Liver (tissue), 3 donors: ENCODE measurements around the gene RHEB.

Source experiments
- EGR1 ChIP-seq, 2 donors: IDR thresholded peaks; 2 replicates each; pipeline ENCODE4 v1.6.1; 2016 to 2018; ENCODE audit warnings: antibody characterized with exemption in 2 of 2, low read depth in 2 of 2
- FOXA1 ChIP-seq: IDR thresholded peaks from 2 replicates; pipeline ENCODE4 v1.6.1; 2016; ENCODE audit warnings: antibody characterized with exemption
- GABPA ChIP-seq, 2 donors: IDR thresholded peaks in 1 of 2; conservative IDR thresholded peaks in 1 of 2; 2 replicates each; pipeline ENCODE4 v1.6.1; 2016; ENCODE audit warnings: antibody characterized with exemption in 2 of 2, mild to moderate bottlenecking in 1 of 2, moderate library complexity in 1 of 2
- HNF4G ChIP-seq: IDR thresholded peaks from 2 replicates; pipeline ENCODE4 v1.6.1; 2016; ENCODE audit warnings: antibody characterized with exemption
- JUND ChIP-seq, 2 donors: IDR thresholded peaks; 2 replicates each; pipeline ENCODE4 v1.6.1; 2016; ENCODE audit warnings: antibody characterized with exemption in 2 of 2
- RAD21 ChIP-seq, 2 donors: IDR thresholded peaks; 2 replicates each; pipeline ENCODE4 v1.6.1; 2016; ENCODE audit warnings: antibody characterized with exemption in 2 of 2, mild to moderate bottlenecking in 2 of 2
- SP1 ChIP-seq: IDR thresholded peaks from 2 replicates; pipeline ENCODE4 v1.6.1; 2018; ENCODE audit warnings: antibody characterized with exemption, mild to moderate bottlenecking
- TAF1 ChIP-seq: conservative IDR thresholded peaks from 2 replicates; pipeline ENCODE4 v1.6.1; 2016; ENCODE audit warnings: antibody characterized with exemption, mild to moderate bottlenecking
- YY1 ChIP-seq: IDR thresholded peaks from 2 replicates; pipeline ENCODE4 v1.6.1; 2016; ENCODE audit warnings: antibody characterized with exemption, mild to moderate bottlenecking
- TF ChIP-seq, protein P1 (sequence below): fragments of 150-350 bp; IDR thresholded peaks from 2 replicates; pipeline ENCODE4 v1.5.1; 2017; ENCODE audit warnings: improper control_type of control experiment, low read depth, low read length; ENCODE audit not compliant: missing input control
- TF ChIP-seq, protein P2 (sequence below): IDR thresholded peaks from 2 replicates; pipeline ENCODE4 v1.6.1; 2016; ENCODE audit warnings: antibody characterized with exemption
- TF ChIP-seq, protein P3 (sequence below): IDR thresholded peaks from 2 replicates; pipeline ENCODE4 v1.6.1; 2016; ENCODE audit warnings: antibody characterized with exemption, mild to moderate bottlenecking
- donor health status: healthy.
- donor health status: healthy.

DNA sequence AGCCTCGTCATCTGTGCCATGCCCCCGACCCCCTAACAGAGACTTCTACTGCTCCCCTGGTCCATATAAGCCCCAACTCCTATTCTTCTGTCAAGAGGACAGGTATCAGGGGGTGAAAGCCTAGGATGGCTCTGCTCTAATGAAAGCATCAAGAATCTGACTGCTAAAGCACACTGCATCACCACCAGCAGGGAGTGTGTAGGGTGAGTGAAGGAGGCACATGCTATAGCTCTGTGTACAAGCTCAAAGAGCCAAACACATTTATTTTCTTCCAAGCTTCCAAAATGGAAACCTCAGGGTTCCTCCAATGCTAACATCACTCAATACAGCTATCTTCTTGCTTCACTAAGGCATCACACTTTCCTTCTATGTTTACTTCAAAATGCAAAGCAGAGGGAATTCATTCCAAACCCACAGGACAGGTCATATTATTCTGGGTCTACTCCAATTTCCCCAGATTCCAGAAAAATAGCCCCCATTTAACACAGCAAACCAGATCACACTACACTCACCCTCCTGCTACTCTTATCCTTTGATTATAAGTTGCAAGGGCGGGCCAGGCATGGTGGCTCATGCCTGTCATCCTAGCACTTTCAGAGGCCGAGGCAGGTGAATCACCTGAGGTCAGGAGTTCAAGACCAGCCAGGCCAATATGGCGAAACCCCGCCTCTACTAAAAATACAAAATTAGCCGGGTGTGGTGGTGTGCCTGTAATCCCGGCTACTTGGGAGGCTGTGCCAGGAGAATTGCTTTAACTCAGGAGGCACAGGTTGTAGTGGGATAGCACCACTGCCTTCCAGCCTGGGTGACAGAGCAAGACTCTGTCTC lies 36.6 kb downstream of the RHEB start:
- TF ChIP-seq, protein P1, sequence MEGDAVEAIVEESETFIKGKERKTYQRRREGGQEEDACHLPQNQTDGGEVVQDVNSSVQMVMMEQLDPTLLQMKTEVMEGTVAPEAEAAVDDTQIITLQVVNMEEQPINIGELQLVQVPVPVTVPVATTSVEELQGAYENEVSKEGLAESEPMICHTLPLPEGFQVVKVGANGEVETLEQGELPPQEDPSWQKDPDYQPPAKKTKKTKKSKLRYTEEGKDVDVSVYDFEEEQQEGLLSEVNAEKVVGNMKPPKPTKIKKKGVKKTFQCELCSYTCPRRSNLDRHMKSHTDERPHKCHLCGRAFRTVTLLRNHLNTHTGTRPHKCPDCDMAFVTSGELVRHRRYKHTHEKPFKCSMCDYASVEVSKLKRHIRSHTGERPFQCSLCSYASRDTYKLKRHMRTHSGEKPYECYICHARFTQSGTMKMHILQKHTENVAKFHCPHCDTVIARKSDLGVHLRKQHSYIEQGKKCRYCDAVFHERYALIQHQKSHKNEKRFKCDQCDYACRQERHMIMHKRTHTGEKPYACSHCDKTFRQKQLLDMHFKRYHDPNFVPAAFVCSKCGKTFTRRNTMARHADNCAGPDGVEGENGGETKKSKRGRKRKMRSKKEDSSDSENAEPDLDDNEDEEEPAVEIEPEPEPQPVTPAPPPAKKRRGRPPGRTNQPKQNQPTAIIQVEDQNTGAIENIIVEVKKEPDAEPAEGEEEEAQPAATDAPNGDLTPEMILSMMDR: no peak
- TF ChIP-seq RAD21 (IDR thresholded peaks at IDR 0.05): no peak
- TF ChIP-seq, protein P2, sequence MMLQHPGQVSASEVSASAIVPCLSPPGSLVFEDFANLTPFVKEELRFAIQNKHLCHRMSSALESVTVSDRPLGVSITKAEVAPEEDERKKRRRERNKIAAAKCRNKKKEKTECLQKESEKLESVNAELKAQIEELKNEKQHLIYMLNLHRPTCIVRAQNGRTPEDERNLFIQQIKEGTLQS: no peak
- TF ChIP-seq, protein P3, sequence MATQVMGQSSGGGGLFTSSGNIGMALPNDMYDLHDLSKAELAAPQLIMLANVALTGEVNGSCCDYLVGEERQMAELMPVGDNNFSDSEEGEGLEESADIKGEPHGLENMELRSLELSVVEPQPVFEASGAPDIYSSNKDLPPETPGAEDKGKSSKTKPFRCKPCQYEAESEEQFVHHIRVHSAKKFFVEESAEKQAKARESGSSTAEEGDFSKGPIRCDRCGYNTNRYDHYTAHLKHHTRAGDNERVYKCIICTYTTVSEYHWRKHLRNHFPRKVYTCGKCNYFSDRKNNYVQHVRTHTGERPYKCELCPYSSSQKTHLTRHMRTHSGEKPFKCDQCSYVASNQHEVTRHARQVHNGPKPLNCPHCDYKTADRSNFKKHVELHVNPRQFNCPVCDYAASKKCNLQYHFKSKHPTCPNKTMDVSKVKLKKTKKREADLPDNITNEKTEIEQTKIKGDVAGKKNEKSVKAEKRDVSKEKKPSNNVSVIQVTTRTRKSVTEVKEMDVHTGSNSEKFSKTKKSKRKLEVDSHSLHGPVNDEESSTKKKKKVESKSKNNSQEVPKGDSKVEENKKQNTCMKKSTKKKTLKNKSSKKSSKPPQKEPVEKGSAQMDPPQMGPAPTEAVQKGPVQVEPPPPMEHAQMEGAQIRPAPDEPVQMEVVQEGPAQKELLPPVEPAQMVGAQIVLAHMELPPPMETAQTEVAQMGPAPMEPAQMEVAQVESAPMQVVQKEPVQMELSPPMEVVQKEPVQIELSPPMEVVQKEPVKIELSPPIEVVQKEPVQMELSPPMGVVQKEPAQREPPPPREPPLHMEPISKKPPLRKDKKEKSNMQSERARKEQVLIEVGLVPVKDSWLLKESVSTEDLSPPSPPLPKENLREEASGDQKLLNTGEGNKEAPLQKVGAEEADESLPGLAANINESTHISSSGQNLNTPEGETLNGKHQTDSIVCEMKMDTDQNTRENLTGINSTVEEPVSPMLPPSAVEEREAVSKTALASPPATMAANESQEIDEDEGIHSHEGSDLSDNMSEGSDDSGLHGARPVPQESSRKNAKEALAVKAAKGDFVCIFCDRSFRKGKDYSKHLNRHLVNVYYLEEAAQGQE: no peak
- TF ChIP-seq SP1: no peak
- TF ChIP-seq HNF4G: no peak
- no peak for TF ChIP-seq GABPA (IDR thresholded peaks at IDR 0.05 in 1 of 2, conservative IDR thresholded peaks at IDR 0.05 in 1 of 2)
- TF ChIP-seq FOXA1: no peak
- TF ChIP-seq JUND (IDR thresholded peaks at IDR 0.05): no peak
- TF ChIP-seq TAF1: no peak
- no peak for TF ChIP-seq EGR1 (IDR thresholded peaks at IDR 0.05; ENCODE audit: low read depth in 2 of 2)
- TF ChIP-seq YY1: no peak
